IPS-20b (cell line): ENCODE measurements around the gene GNA12.

Source experiments
- H3K27ac ChIP-seq: one replicate; pipeline ENCODE4 v1.5.1; 2013; ENCODE audit warnings: low read length
- H3K27me3 ChIP-seq: 2 replicates; pipeline ENCODE4 v1.6.1; 2013; ENCODE audit warnings: mild to moderate bottlenecking, low read length, inconsistent platforms; ENCODE audit not compliant: insufficient read depth
- H3K36me3 ChIP-seq: 2 replicates; pipeline ENCODE4 v1.6.1; 2013; ENCODE audit warnings: low read depth, mild to moderate bottlenecking, inconsistent platforms, low read length, moderate library complexity; ENCODE audit not compliant: insufficient read depth
- H3K4me1 ChIP-seq: 2 replicates; pipeline ENCODE4 v1.6.1; 2013; ENCODE audit warnings: mild to moderate bottlenecking, control low read depth, inconsistent platforms, low read length, moderate library complexity; ENCODE audit not compliant: insufficient read depth
- H3K4me3 ChIP-seq: 2 replicates; pipeline ENCODE4 v1.5.1; 2013; ENCODE audit warnings: mild to moderate bottlenecking, low read length, inconsistent platforms
- H3K9ac ChIP-seq: 2 replicates; pipeline ENCODE4 v1.6.1; 2013; ENCODE audit warnings: low read depth, mild to moderate bottlenecking, inconsistent platforms, low read length, moderate library complexity
- H3K9me3 ChIP-seq: 2 replicates; pipeline ENCODE4 v1.6.1; 2013; ENCODE audit warnings: mild to moderate bottlenecking, low read depth, low read length, inconsistent platforms; ENCODE audit not compliant: insufficient read depth

GNA12 gene

GRCh38 chr7:2833083-2833910 lies 10.8 kb downstream of the GNA12 start:
- Histone ChIP-seq H3K27ac (no peak overlapping the region), H3K36me3 (peaks cover 51% of the 10 kb centered on the region)

GRCh38 chr7:2832461-2832860 lies 11.6 kb downstream of the GNA12 start:
- no peak overlapping the region for H3K9ac ChIP-seq
- no peak overlapping the region for H3K4me3 ChIP-seq
- no peaks in the 10 kb centered on the region for H3K27me3 ChIP-seq
- no peaks in the 10 kb centered on the region for H3K9me3 ChIP-seq
- H3K36me3 ChIP-seq, result peaks cover 51% of the 10 kb centered on the region
- H3K4me1 ChIP-seq, result peaks cover 20% of the 10 kb centered on the region
- no peak overlapping the region for H3K27ac ChIP-seq

More at GRCh38 chr7:2833083-2833910, 10.8 kb downstream of the GNA12 start:
- no peak overlapping the region for H3K4me3 ChIP-seq
- H3K9ac ChIP-seq, result no peak overlapping the region
- no peaks in the 10 kb centered on the region for H3K9me3 ChIP-seq
- H3K4me1 ChIP-seq, result peaks cover 20% of the 10 kb centered on the region
- H3K27me3 ChIP-seq, result no peaks in the 10 kb centered on the region

DNA sequence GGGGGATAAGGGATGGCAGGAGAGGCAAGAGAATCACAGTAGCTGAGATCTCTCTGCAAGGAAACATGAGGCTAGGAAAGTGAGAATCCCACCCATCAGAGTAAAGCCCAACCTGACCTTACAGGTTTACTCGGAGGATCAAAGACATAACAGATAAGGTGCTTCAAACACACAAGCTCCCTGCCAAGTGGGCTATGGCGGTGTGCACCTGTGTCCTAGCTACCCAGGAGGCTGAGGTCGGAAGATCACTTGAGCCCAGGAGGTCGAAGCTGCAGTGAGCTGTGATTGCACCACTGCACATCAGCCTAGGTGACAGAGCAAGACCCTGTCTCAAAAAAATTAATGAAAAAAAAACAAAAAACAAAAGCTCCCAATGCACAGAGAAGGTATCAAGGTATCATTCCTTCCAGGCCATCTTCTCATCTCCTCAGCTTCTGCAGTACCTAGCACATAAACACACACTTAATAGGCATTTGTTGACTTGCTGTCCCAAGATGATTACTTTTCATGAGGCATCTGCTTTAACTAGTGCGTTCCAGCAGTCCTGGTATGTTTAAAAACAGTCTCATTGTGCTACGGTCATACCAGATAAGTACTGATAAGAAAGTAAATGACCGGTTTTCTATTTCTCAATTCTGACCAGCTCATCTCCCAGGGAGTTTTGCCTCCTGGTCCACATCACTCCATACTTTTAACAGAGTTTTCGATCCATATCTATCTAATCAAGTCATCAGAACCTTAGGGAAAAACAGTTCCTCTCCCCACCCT lies 13.3 kb downstream of the GNA12 start:
- Histone ChIP-seq H3K9me3 (no peaks in the 10 kb centered on the region), H3K9ac (no peak overlapping the region), H3K4me1 (peaks cover 25% of the 10 kb centered on the region; the same call in 1 of the 2 replicates), H3K27me3 (no peaks in the 10 kb centered on the region), H3K36me3 (peaks cover 56% of the 10 kb centered on the region), H3K4me3 (no peak overlapping the region), H3K27ac (no peak overlapping the region)

DNA sequence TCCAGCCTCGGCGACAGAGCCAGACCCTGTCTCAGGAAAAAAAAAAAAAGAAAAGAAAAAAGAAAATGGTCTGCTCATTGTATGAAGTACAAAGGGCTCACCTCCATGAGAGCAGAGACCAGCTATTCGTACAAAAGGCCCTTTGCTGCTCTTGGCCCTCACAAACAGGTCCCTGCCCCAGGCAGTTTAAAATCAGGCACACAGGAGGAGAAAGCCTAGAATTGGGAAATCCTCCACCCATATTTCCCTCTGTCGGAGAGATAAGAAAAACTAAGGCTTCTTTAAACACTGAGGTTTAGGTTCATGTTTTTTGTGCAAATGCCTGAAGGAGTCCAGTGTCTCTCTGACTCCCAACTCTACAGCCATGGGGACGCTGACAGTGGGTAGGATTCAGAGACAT lies 15.1 kb downstream of the GNA12 start:
- H3K27me3 ChIP-seq, result no peaks in the 10 kb centered on the region
- H3K9me3 ChIP-seq, result no peaks in the 10 kb centered on the region
- no peak overlapping the region for H3K27ac ChIP-seq
- H3K9ac ChIP-seq, result no peak overlapping the region
- H3K4me3 ChIP-seq, result no peak overlapping the region
- H3K4me1 ChIP-seq, result peaks cover 37% of the 10 kb centered on the region
- peaks cover 38% of the 10 kb centered on the region for H3K36me3 ChIP-seq

DNA sequence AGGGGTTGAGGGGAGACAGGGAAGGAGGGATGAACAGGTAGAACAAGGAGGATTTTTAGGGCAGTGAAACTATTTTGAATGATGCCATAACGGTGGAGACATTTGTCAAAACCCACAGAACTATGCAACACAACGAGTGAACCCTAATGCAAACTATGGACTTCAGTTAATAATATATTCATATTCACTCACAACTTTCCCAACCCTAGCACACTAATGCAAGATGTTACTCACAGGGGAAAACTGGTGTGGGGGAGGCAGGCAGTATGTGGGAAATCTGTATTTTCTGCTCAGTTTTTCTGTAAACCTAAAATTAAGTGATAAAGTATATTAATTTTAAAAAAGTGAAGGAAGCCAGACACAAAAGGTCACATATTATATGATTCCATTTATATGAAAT lies 17.3 kb downstream of the GNA12 start:
- H3K9ac ChIP-seq, result peak overlapping the region; percentile 75; the same call in 1 of the 2 replicates
- peaks cover 25% of the 10 kb centered on the region; the same call in 1 of the 2 replicates for H3K36me3 ChIP-seq
- H3K4me1 ChIP-seq, result peaks cover 60% of the 10 kb centered on the region
- H3K9me3 ChIP-seq, result no peaks in the 10 kb centered on the region
- no peak overlapping the region for H3K4me3 ChIP-seq
- peak overlapping the region; percentile 99 for H3K27ac ChIP-seq
- H3K27me3 ChIP-seq, result no peaks in the 10 kb centered on the region

- Histone ChIP-seq H3K36me3 (peaks cover 20% of the 10 kb centered on the region; the same call in 1 of the 2 replicates), H3K9ac (peak overlapping the region; percentile 75; the same call in 1 of the 2 replicates), H3K27ac (peak overlapping the region; percentile 99), H3K4me3 (peak overlapping the region; percentile 39; the same call in 1 of the 2 replicates), H3K27me3 (no peaks in the 10 kb centered on the region), H3K9me3 (no peaks in the 10 kb centered on the region), H3K4me1 (peaks cover 70% of the 10 kb centered on the region)
Observed at GRCh38 chr7:2825559-2826227, 18.4 kb downstream of the GNA12 start.

GRCh38 chr7:2824678-2825461 lies 19.2 kb downstream of the GNA12 start:
- peaks cover 75% of the 10 kb centered on the region for H3K4me1 ChIP-seq
- H3K27ac ChIP-seq, result peak overlapping the region; percentile 99
- H3K9ac ChIP-seq, result peak overlapping the region; percentile 75
- H3K9me3 ChIP-seq, result no peaks in the 10 kb centered on the region
- H3K27me3 ChIP-seq, result no peaks in the 10 kb centered on the region
- peak overlapping the region; percentile 39 for H3K4me3 ChIP-seq
- H3K36me3 ChIP-seq, result peaks cover 17% of the 10 kb centered on the region; the same call in 1 of the 2 replicates

- Histone ChIP-seq H3K4me1 (peaks cover 80% of the 10 kb centered on the region), H3K4me3 (peak overlapping the region; percentile 39), H3K9me3 (no peaks in the 10 kb centered on the region), H3K27me3 (no peaks in the 10 kb centered on the region), H3K9ac (peak overlapping the region; percentile 75; the same call in 1 of the 2 replicates), H3K36me3 (peaks cover 16% of the 10 kb centered on the region; the same call in 1 of the 2 replicates), H3K27ac (peak overlapping the region; percentile 99)
Observed at GRCh38 chr7:2824026-2824677, 20.0 kb downstream of the GNA12 start.

DNA sequence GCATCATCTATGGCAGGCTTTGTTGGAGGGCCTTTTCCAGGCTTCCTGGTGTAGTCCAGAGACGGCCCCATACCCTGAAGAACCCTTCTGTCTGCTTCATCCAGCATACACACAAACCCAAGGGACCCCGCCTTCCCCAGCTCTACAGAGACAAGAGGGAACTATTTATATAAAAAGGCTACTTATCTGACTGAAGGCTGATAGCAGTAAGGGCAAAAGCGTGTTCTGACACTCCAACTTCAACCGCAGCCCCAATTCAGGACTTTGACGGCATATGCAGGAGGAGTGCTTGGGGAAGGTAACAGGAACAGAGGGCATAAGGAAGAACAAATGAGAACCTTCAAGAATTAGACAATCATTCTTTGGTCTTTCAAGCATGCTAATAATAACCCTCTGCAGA lies 21.0 kb downstream of the GNA12 start:
- no peaks in the 10 kb centered on the region for H3K9me3 ChIP-seq
- H3K4me1 ChIP-seq, result peaks cover 85% of the 10 kb centered on the region
- H3K27ac ChIP-seq, result peak overlapping the region; percentile 99
- H3K4me3 ChIP-seq, result no peak overlapping the region
- no peaks in the 10 kb centered on the region for H3K27me3 ChIP-seq
- H3K36me3 ChIP-seq, result peaks cover 8% of the 10 kb centered on the region; the same call in 1 of the 2 replicates
- peak overlapping the region; percentile 75; the same call in 1 of the 2 replicates for H3K9ac ChIP-seq

DNA sequence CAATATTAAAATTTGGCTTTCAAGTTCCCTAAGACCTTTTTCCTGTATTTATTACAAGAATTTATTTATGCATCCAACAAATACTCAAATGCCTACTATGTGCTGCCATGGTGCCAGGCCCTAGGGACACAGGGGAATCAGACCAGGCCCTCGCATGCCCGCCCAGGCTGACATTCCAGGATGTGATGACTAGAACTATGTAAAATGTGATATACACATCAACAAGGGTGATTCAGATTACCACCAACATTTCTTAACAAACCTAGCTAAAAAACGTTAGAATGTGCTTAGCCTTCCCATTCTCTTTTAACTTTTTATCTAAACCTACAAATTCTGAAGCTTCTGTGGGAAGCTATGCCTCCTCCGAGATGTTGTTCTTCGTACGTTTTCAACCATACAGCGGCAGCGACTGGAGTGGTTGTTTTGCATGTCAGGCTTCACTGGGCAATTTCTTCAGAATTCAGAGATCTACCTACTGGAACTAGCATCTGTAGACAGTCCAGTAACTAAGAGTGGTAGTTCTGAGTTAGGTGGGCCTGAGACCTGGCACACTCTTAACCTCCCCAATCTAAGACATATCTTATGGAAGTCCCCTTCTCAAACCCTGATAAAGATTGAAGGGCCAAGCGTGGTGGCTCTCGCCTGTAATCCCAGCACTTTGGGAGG lies 22.1 kb downstream of the GNA12 start:
- Histone ChIP-seq H3K27me3 (no peaks in the 10 kb centered on the region), H3K9me3 (no peaks in the 10 kb centered on the region), H3K9ac (peak overlapping the region; percentile 75; the same call in 1 of the 2 replicates), H3K4me3 (peak overlapping the region; percentile 45; the same call in 1 of the 2 replicates), H3K36me3 (peaks cover under 1% of the 10 kb centered on the region; the same call in 1 of the 2 replicates), H3K27ac (peak overlapping the region; percentile 99), H3K4me1 (peaks cover 75% of the 10 kb centered on the region)
